HCT116 (cell line): ENCODE results near the gene RAP1GAP2. TPM values are rescaled to one million over a fixed set of nuclear protein-coding genes. Genes with fewer than 3 reads are reported as not detected.

Experiments used
- CBX3 ChIP-seq: IDR thresholded peaks from 2 replicates; pipeline ENCODE4 v1.6.1; 2012; ENCODE audit warnings: low read depth
- CEBPB ChIP-seq: IDR thresholded peaks from 2 replicates; pipeline ENCODE4 v1.6.1; 2012; ENCODE audit warnings: low read depth
- ELF1 ChIP-seq: IDR thresholded peaks from 2 replicates; pipeline ENCODE4 v1.6.1; 2012; ENCODE audit warnings: low read depth, borderline replicate concordance
- POLR2A ChIP-seq: IDR thresholded peaks from 2 replicates; pipeline ENCODE4 v1.7.0; 2011; ENCODE audit warnings: borderline replicate concordance; ENCODE audit not compliant: insufficient read depth, insufficient read length; ENCODE audit errors: extremely low read depth
- REST ChIP-seq: IDR thresholded peaks from 2 replicates; pipeline ENCODE4 v1.6.1; 2012; ENCODE audit warnings: low read depth
- TCF7L2 ChIP-seq: IDR thresholded peaks from 2 replicates; pipeline ENCODE4 v1.7.0; 2011; ENCODE audit warnings: borderline replicate concordance, inconsistent platforms; ENCODE audit not compliant: insufficient read depth, insufficient read length; ENCODE audit errors: extremely low read depth
- ZBTB33 ChIP-seq: IDR thresholded peaks from 2 replicates; pipeline ENCODE4 v1.6.1; 2011; ENCODE audit warnings: mild to moderate bottlenecking, low read length, moderate library complexity; ENCODE audit not compliant: insufficient replicate concordance; ENCODE audit errors: extremely low read depth
- total RNA-seq: library from RNA; stranded (reverse); gene quantifications from one replicate; pipeline ENCODE4 v1.2.1, GENCODE V29; 2021; ENCODE audit not compliant: unreplicated experiment

RAP1GAP2 gene
- total RNA-seq, 1 experiment from 2014 or later: 54.6 TPM

DNA sequence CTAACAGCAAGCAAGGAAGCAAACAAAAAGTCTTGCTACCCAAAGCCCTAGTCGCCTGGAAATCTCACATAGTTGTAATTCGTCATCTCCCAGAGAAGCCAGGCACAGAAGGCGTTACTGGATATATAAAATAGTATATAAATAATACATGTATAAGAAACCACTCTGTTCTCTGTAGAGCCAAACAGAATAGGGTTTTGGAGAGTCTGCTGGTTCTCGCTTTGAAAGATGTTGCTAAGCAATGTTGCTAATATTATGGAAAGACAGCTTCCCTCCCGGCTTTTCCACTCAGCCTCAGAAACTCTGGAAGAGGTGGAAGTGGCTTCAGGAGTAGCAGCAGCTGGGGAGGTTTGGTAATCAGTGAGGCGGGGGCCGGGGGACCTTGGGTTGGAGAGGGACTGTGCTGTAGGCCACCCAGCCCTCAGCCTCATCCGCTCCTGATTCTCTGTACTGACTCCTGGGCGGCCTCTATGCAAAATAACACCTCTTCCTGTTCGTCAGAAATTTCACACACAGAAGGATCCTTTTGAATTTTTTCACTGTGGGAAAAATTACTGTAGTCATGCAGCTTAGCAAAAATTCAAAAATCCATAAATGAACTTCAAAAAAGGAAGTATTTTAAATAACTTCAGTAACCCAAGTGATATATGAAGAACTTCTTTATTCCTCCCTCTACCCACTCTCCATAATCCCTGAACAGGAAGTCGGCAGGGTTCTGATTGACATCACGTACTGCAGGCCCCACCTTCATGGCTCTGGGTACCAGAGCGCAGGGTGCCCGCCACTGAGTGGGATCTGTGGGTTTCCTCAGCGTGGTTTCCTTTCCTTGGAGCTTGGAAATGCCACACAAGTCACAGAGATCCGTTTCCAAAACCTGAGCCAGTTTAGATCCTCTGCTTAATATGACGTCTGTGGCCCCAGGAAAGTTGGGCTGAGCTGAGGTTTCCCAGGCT is 51.4 kb downstream of the RAP1GAP2 start (continued):
- TF ChIP-seq REST: no peak
- no peak for TF ChIP-seq CEBPB
- no peak for TF ChIP-seq TCF7L2
- TF ChIP-seq CBX3: no peak
- no peak for TF ChIP-seq ZBTB33
- TF ChIP-seq ELF1: no peak
- TF ChIP-seq POLR2A: no peak
